Tibial artery (tissue), 4 donors: Measurements from ENCODE around the gene TCF15.

Experiments
- DNase-seq, 2 donors: peaks; one replicate each; pipeline ENCODE4 v3.0.0-alpha.2; 2019
- H3K27ac ChIP-seq, 2 donors: fragments of 200-600 bp; sonication (generic) in 1 of 2; 1 replicate in 1 of 2; 2 replicates in 1 of 2; pipeline ENCODE4 v1.5.1; 2018 to 2019; ENCODE audit warnings: mild to moderate bottlenecking in 1 of 2
- H3K27me3 ChIP-seq, 2 donors: fragments of 200-600 bp; sonication (generic) in 1 of 2; one replicate each; pipeline versions ENCODE4 v1.5.1 to v1.6.0; 2016 to 2019
- H3K36me3 ChIP-seq, 3 donors: fragments of 200-600 bp; sonication (generic) in 2 of 3; one replicate each; pipeline ENCODE4 v1.5.1; 2016 to 2019; ENCODE audit warnings: mild to moderate bottlenecking in 2 of 3
- H3K4me1 ChIP-seq, 4 donors: fragments of 200-600 bp; sonication (generic) in 2 of 4; 1 replicate in 3 of 4; 2 replicates in 1 of 4; pipeline ENCODE4 v1.5.1; 2016 to 2019
- H3K4me3 ChIP-seq, 2 donors: fragments of 200-600 bp; sonication (generic) in 1 of 2; 1 replicate in 1 of 2; 2 replicates in 1 of 2; pipeline ENCODE4 v1.5.1; 2018 to 2019; ENCODE audit warnings: mild to moderate bottlenecking in 2 of 2
- H3K9me3 ChIP-seq, 3 donors: fragments of 200-600 bp; sonication (generic) in 1 of 3; one replicate each; pipeline ENCODE4 v1.5.1; 2016 to 2019
- CTCF ChIP-seq, 2 experiments: fragments of 200-600 bp in 1 of 2; fragments of 450-650 bp in 1 of 2; IDR thresholded peaks; one replicate each; pipeline ENCODE4 v1.5.1; 2017 to 2019; ENCODE audit warnings: antibody characterized with exemption in 2 of 2, mild to moderate bottlenecking in 1 of 2, moderate library complexity in 1 of 2
- intact Hi-C: fragments of 100-400 bp; cut with DNase I; formaldehyde crosslinking; loops from one replicate; pipeline ENCODE4 v1.15.0; 2023; ENCODE audit warnings: low total_unique reads

TCF15 gene

GRCh38 chr20:638579-638978 lies 28.5 kb upstream of the TCF15 start:
- H3K27me3 ChIP-seq = peaks cover 0 to 51% of the 10 kb centered on the region in 2 donors
- peaks cover 0 to 8% (median 5%) of the 10 kb centered on the region in 4 donors for H3K4me1 ChIP-seq

GRCh38 chr20:637559-637958 lies 27.4 kb upstream of the TCF15 start:
- Histone ChIP-seq H3K4me1 (peaks cover 0 to 4% (median 4%) of the 10 kb centered on the region in 4 donors), H3K27ac (no peak overlapping the region), H3K27me3 (peaks cover 0 to 47% of the 10 kb centered on the region in 2 donors), H3K9me3 (no peaks in the 10 kb centered on the region), H3K36me3 (no peaks in the 10 kb centered on the region), H3K4me3 (no peak overlapping the region)
- intact Hi-C loops = no loop called here
- no peak for TF ChIP-seq CTCF (IDR thresholded peaks at IDR 0.05)
- DNase-seq = no peak

More at GRCh38 chr20:638579-638978, 28.5 kb upstream of the TCF15 start:
- no peak overlapping the region for H3K27ac ChIP-seq
- no peak for DNase-seq
- no peaks in the 10 kb centered on the region for H3K9me3 ChIP-seq
- no peak for TF ChIP-seq CTCF (IDR thresholded peaks at IDR 0.05)
- intact Hi-C loops = no loop called here
- no peak overlapping the region for H3K4me3 ChIP-seq
- no peaks in the 10 kb centered on the region for H3K36me3 ChIP-seq

- Histone ChIP-seq H3K36me3 (no peaks in the 10 kb centered on the region), H3K27me3 (peaks cover 0 to 37% of the 10 kb centered on the region in 2 donors), H3K4me3 (no peak overlapping the region), H3K27ac (no peak overlapping the region), H3K9me3 (no peaks in the 10 kb centered on the region), H3K4me1 (no peaks in the 10 kb centered on the region)
- DNase-seq = no peak
- intact Hi-C loops = no loop called here
- no peak for TF ChIP-seq CTCF (IDR thresholded peaks at IDR 0.05)
Observed at GRCh38 chr20:635893-636338, 25.8 kb upstream of the TCF15 start.

- Histone ChIP-seq H3K36me3 (no peaks in the 10 kb centered on the region), H3K4me3 (no peak overlapping the region), H3K27me3 (peaks cover 0 to 31% of the 10 kb centered on the region in 2 donors), H3K27ac (no peak overlapping the region), H3K4me1 (no peaks in the 10 kb centered on the region), H3K9me3 (no peaks in the 10 kb centered on the region)
- TF ChIP-seq CTCF (IDR thresholded peaks at IDR 0.05) = no peak
- intact Hi-C loops = no loop called here
- DNase-seq = no peak
Observed at GRCh38 chr20:635028-635892, 25.2 kb upstream of the TCF15 start.

- no peaks in the 10 kb centered on the region for H3K36me3 ChIP-seq
- H3K27ac ChIP-seq = no peak overlapping the region
- TF ChIP-seq CTCF (IDR thresholded peaks at IDR 0.05) = no peak
- no peak overlapping the region for H3K4me3 ChIP-seq
- intact Hi-C loops = no loop called here
- H3K9me3 ChIP-seq = no peaks in the 10 kb centered on the region
- no peaks in the 10 kb centered on the region for H3K4me1 ChIP-seq
- no peak for DNase-seq
- H3K27me3 ChIP-seq = peaks cover 0 to 28% of the 10 kb centered on the region in 2 donors
Observed at GRCh38 chr20:634148-634925, 24.2 kb upstream of the TCF15 start.
